ENCODE results near the gene ANXA11.

DNA sequence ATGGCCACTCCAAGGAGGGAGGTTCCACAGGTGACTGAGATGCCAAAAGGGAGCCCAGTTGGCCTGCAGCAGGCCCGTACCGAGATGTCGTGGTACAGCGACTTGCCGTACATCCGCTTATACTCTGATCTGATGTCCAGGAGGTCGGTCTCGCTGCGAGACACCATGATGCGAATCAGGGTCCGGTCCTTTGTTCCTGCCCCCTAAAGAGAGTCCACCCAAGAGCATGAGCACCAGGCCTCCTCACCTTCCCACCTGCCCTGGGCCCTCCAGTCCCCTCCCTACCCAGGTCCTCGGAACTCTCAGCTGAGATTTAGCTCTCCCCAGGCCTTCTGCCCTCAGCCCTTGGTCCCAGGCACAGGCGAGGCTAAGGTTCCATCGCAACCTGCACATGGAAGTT, 47.8 kb downstream of the ANXA11 start:
- TF ChIP-seq ZNF24 (IDR thresholded peaks at IDR 0.05), result no peak
- no peak for TF ChIP-seq JUND (IDR thresholded peaks at IDR 0.05; ENCODE audit: borderline replicate concordance, low read depth, low read length)
- TF ChIP-seq JUND (tag; IDR thresholded peaks at IDR 0.05; ENCODE audit: borderline replicate concordance, low read depth, low read length), result no peak
- no peak for TF ChIP-seq SIX5 (IDR thresholded peaks at IDR 0.05; ENCODE audit: borderline replicate concordance in 1 of 2, insufficient read depth in 1 of 2, low read depth in 1 of 2, low read length in 2 of 2)
- TF ChIP-seq JUNB (CRISPR knock-in tag; conservative IDR thresholded peaks at IDR 0.05), result no peak
- no peak for TF ChIP-seq POLR2A (conservative IDR thresholded peaks at IDR 0.05)
- TF ChIP-seq ZNF592 (IDR thresholded peaks at IDR 0.05), result no peak
- TF ChIP-seq NFIC (IDR thresholded peaks at IDR 0.05), result no peak
- TF ChIP-seq E2F5 (CRISPR knock-in tag; IDR thresholded peaks at IDR 0.05), result no peak
- TF ChIP-seq, protein P1, sequence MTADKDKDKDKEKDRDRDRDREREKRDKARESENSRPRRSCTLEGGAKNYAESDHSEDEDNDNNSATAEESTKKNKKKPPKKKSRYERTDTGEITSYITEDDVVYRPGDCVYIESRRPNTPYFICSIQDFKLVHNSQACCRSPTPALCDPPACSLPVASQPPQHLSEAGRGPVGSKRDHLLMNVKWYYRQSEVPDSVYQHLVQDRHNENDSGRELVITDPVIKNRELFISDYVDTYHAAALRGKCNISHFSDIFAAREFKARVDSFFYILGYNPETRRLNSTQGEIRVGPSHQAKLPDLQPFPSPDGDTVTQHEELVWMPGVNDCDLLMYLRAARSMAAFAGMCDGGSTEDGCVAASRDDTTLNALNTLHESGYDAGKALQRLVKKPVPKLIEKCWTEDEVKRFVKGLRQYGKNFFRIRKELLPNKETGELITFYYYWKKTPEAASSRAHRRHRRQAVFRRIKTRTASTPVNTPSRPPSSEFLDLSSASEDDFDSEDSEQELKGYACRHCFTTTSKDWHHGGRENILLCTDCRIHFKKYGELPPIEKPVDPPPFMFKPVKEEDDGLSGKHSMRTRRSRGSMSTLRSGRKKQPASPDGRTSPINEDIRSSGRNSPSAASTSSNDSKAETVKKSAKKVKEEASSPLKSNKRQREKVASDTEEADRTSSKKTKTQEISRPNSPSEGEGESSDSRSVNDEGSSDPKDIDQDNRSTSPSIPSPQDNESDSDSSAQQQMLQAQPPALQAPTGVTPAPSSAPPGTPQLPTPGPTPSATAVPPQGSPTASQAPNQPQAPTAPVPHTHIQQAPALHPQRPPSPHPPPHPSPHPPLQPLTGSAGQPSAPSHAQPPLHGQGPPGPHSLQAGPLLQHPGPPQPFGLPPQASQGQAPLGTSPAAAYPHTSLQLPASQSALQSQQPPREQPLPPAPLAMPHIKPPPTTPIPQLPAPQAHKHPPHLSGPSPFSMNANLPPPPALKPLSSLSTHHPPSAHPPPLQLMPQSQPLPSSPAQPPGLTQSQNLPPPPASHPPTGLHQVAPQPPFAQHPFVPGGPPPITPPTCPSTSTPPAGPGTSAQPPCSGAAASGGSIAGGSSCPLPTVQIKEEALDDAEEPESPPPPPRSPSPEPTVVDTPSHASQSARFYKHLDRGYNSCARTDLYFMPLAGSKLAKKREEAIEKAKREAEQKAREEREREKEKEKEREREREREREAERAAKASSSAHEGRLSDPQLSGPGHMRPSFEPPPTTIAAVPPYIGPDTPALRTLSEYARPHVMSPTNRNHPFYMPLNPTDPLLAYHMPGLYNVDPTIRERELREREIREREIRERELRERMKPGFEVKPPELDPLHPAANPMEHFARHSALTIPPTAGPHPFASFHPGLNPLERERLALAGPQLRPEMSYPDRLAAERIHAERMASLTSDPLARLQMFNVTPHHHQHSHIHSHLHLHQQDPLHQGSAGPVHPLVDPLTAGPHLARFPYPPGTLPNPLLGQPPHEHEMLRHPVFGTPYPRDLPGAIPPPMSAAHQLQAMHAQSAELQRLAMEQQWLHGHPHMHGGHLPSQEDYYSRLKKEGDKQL (CRISPR knock-in tag; IDR thresholded peaks at IDR 0.05; ENCODE audit: borderline replicate concordance), result no peak

Data from K562 (cell line).